NCI-H524 treated with DMSO at 0.1 percent for 48 hours (cell line): ENCODE measurements around the gene CHPT1.
"Not testable (repeated sequence)": the region's sequence is repeated elsewhere in the genome, so short reads cannot be mapped to it uniquely, and the experiment has no call there.

ENCODE experiments used
- DNase-seq: peaks from one replicate; lab custom pipeline; 2025; lab: John Stamatoyannopoulos, UW

The CHPT1 gene

GRCh38 chr12:101697197-101697929 is at the start of gene CHPT1:
CHPT1 (plus strand) TSS chr12:101697640; CDS start chr12:101697862, 222 bp downstream.
- no peak for DNase-seq

DNA sequence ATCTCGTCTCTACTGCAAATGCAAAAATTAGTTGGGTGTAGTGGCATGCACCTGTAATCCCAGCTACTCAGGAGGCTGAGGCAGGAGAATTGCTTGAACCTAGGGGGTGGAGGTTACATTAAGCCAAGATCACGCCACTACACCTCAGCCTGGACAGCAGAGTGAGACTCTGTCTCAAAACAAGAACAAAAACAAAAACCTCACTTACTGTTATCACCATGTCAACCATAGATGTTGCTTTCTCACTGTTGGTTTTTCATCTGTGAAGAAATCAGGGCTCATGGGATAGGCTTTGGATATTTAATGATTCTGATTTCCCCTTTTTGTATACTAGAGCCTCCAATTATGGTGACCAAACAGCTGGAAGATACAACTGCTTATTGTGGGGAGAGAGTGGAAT is 49.7 kb upstream of the CHPT1 start:
- DNase-seq, result no peak

- DNase-seq, result no peak
These were observed 49.2 kb upstream of the CHPT1 start for GRCh38 chr12:101648195-101648594.

DNA sequence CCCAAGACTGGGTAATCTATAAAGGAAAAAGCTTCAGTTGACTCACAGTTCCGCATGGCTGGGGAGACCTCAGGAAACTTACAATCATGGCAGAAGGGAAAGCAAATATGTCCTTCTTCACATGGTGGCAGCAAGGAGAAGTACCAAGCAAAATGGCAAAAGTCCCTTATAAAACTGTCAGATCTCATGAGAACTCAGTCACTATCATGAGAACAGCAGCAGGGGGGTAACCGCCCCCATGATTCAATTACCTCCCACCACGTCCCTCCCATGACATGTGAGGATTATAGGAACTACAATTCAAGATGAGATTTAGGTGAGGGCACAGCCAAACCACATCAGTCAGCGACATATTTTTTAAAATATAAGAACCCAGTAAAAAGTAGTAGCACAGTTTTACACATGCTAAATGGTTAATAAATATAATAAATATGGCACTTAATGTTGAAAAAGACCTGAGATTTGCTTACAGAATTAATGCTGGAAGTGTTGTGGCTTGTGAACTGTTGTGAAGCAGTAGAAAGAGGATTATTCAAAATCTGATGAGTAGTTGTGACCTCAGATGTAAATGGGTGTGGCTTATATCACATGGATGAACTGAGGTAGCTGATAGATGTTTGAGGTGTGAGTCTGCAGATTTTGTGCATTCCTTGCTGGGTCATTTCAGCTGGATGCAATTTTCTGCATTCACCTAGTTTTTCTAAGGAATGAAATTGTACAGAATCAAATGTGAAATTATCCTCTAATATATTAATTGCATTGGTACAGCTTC is 46.9 kb upstream of the CHPT1 start:
- DNase-seq, result no peak

GRCh38 chr12:101653030-101653429 is 44.4 kb upstream of the CHPT1 start:
- DNase-seq, result no peak

- no peak for DNase-seq
These were observed 43.9 kb upstream of the CHPT1 start for GRCh38 chr12:101653503-101653902.

DNA sequence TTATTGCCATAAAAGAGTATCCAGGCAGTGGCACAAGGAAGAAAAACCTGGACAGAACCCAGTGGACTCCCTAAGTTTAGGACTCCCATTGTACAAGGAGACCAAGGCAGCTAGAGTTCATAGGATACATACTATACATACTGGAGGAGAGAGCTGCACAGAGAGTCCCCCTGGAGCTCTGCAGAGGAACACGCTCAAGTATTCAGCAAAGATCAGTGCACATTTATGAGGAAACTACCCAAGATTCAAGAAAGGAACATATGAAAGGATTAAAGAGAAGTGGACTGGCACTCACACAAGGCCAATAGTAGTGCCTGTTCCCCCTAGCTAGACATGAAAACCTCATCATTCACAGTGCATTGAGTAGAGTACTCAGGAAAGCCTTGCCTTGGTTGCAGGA is 43.0 kb upstream of the CHPT1 start:
- no peak for DNase-seq

DNA sequence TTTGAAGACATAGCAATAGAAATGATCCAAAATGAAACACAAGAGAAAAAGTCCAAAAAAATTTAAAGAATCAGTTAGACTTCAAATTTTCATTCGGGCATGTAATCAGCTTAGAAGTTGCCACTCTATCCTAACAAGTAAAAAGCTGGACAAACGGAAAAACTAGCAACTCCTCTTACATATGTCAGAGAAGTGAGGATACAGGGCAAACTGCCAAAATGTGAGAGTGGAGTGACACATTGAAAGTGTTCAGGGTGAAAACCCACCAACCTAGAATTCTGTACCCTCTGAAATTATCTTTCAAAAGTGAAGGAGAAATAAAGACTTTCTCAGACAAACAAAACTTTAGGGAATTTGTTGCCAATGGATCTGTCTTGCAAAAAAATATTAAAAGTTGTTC is 42.0 kb upstream of the CHPT1 start:
- DNase-seq, result no peak

GRCh38 chr12:101660662-101661061 is 36.8 kb upstream of the CHPT1 start:
- DNase-seq, result not testable (repeated sequence)

DNA sequence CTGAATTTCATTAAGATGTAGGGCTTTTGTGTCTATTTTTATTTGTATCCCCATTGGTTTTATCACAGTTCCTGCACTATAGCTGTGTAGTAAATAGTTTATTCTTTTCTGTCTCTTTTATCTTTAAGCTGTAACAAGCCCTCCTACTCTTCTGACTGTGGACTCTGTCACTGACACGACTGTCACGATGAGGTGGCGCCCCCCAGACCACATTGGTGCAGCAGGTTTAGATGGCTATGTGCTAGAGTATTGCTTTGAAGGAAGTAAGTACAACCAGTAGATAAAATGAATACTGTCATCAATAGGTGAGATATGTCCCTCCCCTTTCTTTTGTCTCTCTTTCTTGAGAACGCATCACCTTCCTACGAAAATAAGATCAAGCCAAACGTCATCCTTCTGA is 34.1 kb upstream of the CHPT1 start:
- no peak for DNase-seq

- DNase-seq, result no peak
These were observed 32.4 kb upstream of the CHPT1 start for GRCh38 chr12:101664992-101665391.

GRCh38 chr12:101666052-101666728 is 31.2 kb upstream of the CHPT1 start:
- DNase-seq, result no peak

- no peak for DNase-seq
These were observed 29.8 kb upstream of the CHPT1 start for GRCh38 chr12:101667591-101667990.

GRCh38 chr12:101670007-101670671 is 27.3 kb upstream of the CHPT1 start:
- no peak for DNase-seq

DNA sequence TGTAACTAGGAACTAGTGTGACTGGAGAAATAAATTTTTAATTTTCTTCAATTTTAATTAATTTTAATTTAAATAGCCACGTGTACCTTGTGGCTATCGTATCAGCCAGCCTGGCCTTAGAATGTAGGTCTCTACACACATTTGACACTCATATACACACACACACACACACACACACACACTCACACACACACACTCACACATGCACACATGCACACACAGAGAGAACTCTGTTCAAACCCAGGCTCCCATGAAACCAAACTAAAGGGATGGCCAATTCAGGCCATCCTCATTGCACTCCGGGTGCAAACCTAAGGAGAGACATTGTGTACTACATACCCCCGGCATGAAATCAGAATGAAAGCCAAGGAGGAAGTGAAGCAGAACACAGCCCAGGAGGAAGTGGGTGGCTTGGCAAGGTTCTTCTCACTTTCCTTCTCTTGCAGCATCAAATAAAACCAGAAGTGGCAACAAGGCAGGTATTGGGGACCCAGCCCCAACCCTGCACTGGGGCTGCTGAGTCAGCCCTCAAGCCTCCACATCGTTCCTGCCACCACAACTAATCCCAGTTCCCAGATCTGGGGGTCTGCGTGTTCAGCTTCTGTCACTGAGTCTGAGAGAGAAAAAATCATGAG is 26.2 kb upstream of the CHPT1 start:
- DNase-seq, result no peak

GRCh38 chr12:101671833-101672232 is 25.6 kb upstream of the CHPT1 start:
- no peak for DNase-seq

DNA sequence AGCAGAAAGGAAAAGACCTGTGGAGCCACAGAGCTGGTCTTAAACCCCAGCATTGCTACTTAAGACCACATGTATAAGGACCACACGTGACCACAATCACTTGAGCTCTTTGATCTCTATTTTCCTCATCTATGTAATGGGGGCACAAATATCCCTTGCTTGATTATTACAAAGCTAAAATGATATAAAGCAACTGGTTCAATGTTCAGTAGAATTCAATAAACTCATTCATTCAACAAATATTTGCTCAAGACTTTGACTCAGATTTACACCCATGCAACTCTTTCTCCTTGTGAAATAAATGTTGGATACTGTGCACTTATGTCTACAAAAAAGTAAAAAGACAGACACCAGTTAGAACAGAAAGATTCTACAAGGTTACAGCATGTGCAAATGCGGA is 21.9 kb upstream of the CHPT1 start:
- no peak for DNase-seq

GRCh38 chr12:101676497-101676896 is 20.9 kb upstream of the CHPT1 start:
- DNase-seq, result not testable (repeated sequence)

GRCh38 chr12:101678081-101678480 is 19.4 kb upstream of the CHPT1 start:
- no peak for DNase-seq

GRCh38 chr12:101680240-101680639 is 17.2 kb upstream of the CHPT1 start:
- DNase-seq, result no peak

DNA sequence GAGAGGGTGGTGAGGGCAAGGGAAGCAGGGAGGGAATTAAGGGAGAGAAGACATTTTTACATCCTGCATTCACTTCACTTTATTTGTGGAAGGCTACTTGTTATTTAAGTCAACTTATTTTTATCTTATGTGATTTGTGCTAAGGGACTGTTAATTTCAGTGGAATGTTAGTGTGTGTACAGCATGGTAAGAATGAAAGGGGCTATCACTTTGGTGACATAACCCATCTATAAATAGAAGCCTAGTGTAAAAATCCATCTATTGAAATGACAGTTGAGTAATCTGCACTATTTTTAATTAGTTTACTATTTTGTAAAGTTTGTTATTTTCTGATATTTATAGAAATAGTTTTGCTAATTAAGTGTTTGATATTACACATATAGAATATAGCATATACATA is 16.8 kb upstream of the CHPT1 start:
- no peak for DNase-seq

DNA sequence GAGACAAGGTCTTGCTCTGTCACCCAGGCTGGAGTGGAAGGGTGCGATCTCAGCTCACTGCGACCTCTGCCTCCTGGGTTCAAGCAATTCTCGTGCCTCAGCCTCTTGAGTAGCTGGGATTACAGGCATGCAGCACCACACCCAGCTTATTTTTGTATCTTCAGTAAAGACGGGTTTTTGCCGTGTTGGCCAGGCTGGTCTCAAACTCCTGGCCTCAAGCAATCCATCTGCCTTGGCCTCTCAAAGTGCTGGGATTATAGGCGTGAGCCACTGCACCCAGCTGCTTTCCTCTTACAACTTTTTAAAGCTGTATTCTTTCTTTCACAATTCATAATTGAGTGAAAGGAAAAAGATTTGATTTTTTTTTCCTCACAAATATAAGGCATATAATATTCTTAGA is 15.8 kb upstream of the CHPT1 start:
- peak; percentile 0 for DNase-seq
